IPS-NIHi7 (cell line): ENCODE results near the gene FNDC3B.
A peak's percentile ranks its signal among the peaks of the same experiment; 100 is the strongest.

Experiments used
- DNase-seq: peaks from one replicate; pipeline ENCODE4 v3.0.0; 2012; ENCODE audit warnings: mixed read lengths; ENCODE audit errors: extremely low spot score

Gene FNDC3B

GRCh38 chr3:172188511-172188910 is 149.1 kb downstream of the FNDC3B start:
- DNase-seq = no peak

GRCh38 chr3:172189213-172189612 is 149.8 kb downstream of the FNDC3B start:
- no peak for DNase-seq

GRCh38 chr3:172189987-172190603 is 150.7 kb downstream of the FNDC3B start:
- no peak for DNase-seq

- no peak for DNase-seq
These were observed 151.6 kb downstream of the FNDC3B start for GRCh38 chr3:172190980-172191379.

GRCh38 chr3:172191629-172192028 is 152.3 kb downstream of the FNDC3B start:
- no peak for DNase-seq

GRCh38 chr3:172192830-172193415 is 153.5 kb downstream of the FNDC3B start:
- no peak for DNase-seq

- no peak for DNase-seq
These were observed 154.1 kb downstream of the FNDC3B start for GRCh38 chr3:172193436-172193835.

- DNase-seq = peak; percentile 61
These were observed 155.5 kb downstream of the FNDC3B start for GRCh38 chr3:172194702-172195406.

- no peak for DNase-seq
These were observed 156.0 kb downstream of the FNDC3B start for GRCh38 chr3:172195407-172195754.

- no peak for DNase-seq
These were observed 158.0 kb downstream of the FNDC3B start for GRCh38 chr3:172197344-172197743.

GRCh38 chr3:172198428-172198827 is 159.1 kb downstream of the FNDC3B start:
- no peak for DNase-seq

- no peak for DNase-seq
These were observed 160.5 kb downstream of the FNDC3B start for GRCh38 chr3:172199850-172200369.

GRCh38 chr3:172201136-172201869 is 161.9 kb downstream of the FNDC3B start:
- no peak for DNase-seq

- DNase-seq = no peak
These were observed 162.5 kb downstream of the FNDC3B start for GRCh38 chr3:172201870-172202236.

GRCh38 chr3:172202797-172203196 is 163.4 kb downstream of the FNDC3B start:
- DNase-seq = no peak

GRCh38 chr3:172203522-172204258 is 164.3 kb downstream of the FNDC3B start:
- DNase-seq = no peak

GRCh38 chr3:172204716-172205115 is 165.3 kb downstream of the FNDC3B start:
- DNase-seq = no peak

GRCh38 chr3:172208586-172209332 is 169.4 kb downstream of the FNDC3B start:
- DNase-seq = peak; percentile 44

GRCh38 chr3:172209333-172210321 is 170.2 kb downstream of the FNDC3B start:
- no peak for DNase-seq

GRCh38 chr3:172210355-172210754 is 171.0 kb downstream of the FNDC3B start:
- DNase-seq = no peak
